Measurements from ENCODE around the gene ARHGEF1. TPM values are rescaled to one million over a fixed set of nuclear protein-coding genes. Genes with fewer than 3 reads are reported as not detected.

The ARHGEF1 gene
- total RNA-seq, 1 donor from 2014 or later, result 10.9 TPM

GRCh38 chr19:41843371-41843770 is 39.6 kb upstream of the ARHGEF1 start:
- no peak overlapping the region for H3K27ac Mint-ChIP-seq
- Histone ChIP-seq H3K4me1 (no peaks in the 10 kb centered on the region), H3K27ac (no peak overlapping the region), H3K79me2 (ENCODE audit: low read depth) (no peaks in the 10 kb centered on the region), H4K20me1 (ENCODE audit: low read depth) (no peaks in the 10 kb centered on the region), H3K36me3 (no peaks in the 10 kb centered on the region), H2AFZ (replicated peaks) (no peak overlapping the region), H3K27me3 (peaks cover 29% of the 10 kb centered on the region), H3F3A (ENCODE audit: low read depth) (no peaks in the 10 kb centered on the region), H3K9ac (no peak overlapping the region), H3K4me2 (no peak overlapping the region), H3K4me3 (no peak overlapping the region), H3K9me3 (ENCODE audit: low read depth) (no peaks in the 10 kb centered on the region)
- TF ChIP-seq EZH2 (IDR thresholded peaks at IDR 0.05) (no peak), CTCF (IDR thresholded peaks at IDR 0.05) (no peak), EZH2phosphoT487 (IDR thresholded peaks at IDR 0.05) (no peak)
- no peaks in the 10 kb centered on the region for H3K36me3 Mint-ChIP-seq
- H3K4me1 Mint-ChIP-seq, result no peaks in the 10 kb centered on the region
- peaks cover 6% of the 10 kb centered on the region for H3K27me3 Mint-ChIP-seq (ENCODE audit: insufficient read depth, low read depth)
- no peak for DNase-seq (ENCODE audit: low spot score)
- H3K9me3 Mint-ChIP-seq, result no peaks in the 10 kb centered on the region
- no peak overlapping the region for H3K4me3 Mint-ChIP-seq

GRCh38 chr19:41844601-41845000 is 38.4 kb upstream of the ARHGEF1 start, which contains the start of gene LYPD4:
Gene LYPD4, minus strand, starts transcription at chr19:41844683. Its CDS starts 5,398 bp downstream, at chr19:41839285.
- Histone ChIP-seq H3K4me1 (no peaks in the 10 kb centered on the region), H2AFZ (replicated peaks) (no peak within 1 kb of the TSS), H3K27me3 (peaks cover 26% of the 10 kb centered on the region), H3K36me3 (no peaks in the 10 kb centered on the region), H4K20me1 (ENCODE audit: low read depth) (no peaks in the 10 kb centered on the region), H3K4me3 (no peak within 1 kb of the TSS), H3K4me2 (no peak within 1 kb of the TSS), H3K9me3 (ENCODE audit: low read depth) (no peaks in the 10 kb centered on the region), H3K27ac (no peak within 1 kb of the TSS), H3K9ac (no peak within 1 kb of the TSS), H3F3A (ENCODE audit: low read depth) (no peaks in the 10 kb centered on the region), H3K79me2 (ENCODE audit: low read depth) (no peaks in the 10 kb centered on the region)
- DNase-seq (ENCODE audit: low spot score), result no peak
- H3K27ac Mint-ChIP-seq, result no peak within 1 kb of the TSS
- no peak within 1 kb of the TSS for H3K4me3 Mint-ChIP-seq
- no peaks in the 10 kb centered on the region for H3K9me3 Mint-ChIP-seq
- no peaks in the 10 kb centered on the region for H3K4me1 Mint-ChIP-seq
- peaks cover 10% of the 10 kb centered on the region for H3K27me3 Mint-ChIP-seq (ENCODE audit: insufficient read depth, low read depth)
- H3K36me3 Mint-ChIP-seq, result no peaks in the 10 kb centered on the region
- TF ChIP-seq CTCF (IDR thresholded peaks at IDR 0.05) (no peak), EZH2 (IDR thresholded peaks at IDR 0.05) (no peak)

GRCh38 chr19:41845001-41845050 is 38.2 kb upstream of the ARHGEF1 start, which contains the start of gene DMRTC2:
Gene DMRTC2, plus strand, starts transcription at chr19:41845042. Its CDS starts 2,387 bp downstream, at chr19:41847429.
- H2AFZ ChIP-seq (replicated peaks), result no peak within 1 kb of the TSS
- H3K36me3 Mint-ChIP-seq, result no peaks in the 10 kb centered on the region

More at GRCh38 chr19:41845001-41845050, 38.2 kb upstream of the ARHGEF1 start, which contains the start of gene DMRTC2:
- Histone ChIP-seq H4K20me1 (ENCODE audit: low read depth) (no peaks in the 10 kb centered on the region), H3K27ac (no peak within 1 kb of the TSS), H3K9ac (no peak within 1 kb of the TSS), H3K27me3 (peaks cover 25% of the 10 kb centered on the region), H3K4me2 (no peak within 1 kb of the TSS), H3F3A (ENCODE audit: low read depth) (no peaks in the 10 kb centered on the region), H3K4me3 (no peak within 1 kb of the TSS), H3K9me3 (ENCODE audit: low read depth) (no peaks in the 10 kb centered on the region), H3K4me1 (no peaks in the 10 kb centered on the region), H3K36me3 (no peaks in the 10 kb centered on the region), H3K79me2 (ENCODE audit: low read depth) (no peaks in the 10 kb centered on the region)
- no peak for DNase-seq (ENCODE audit: low spot score)
- no peak for TF ChIP-seq EZH2 (IDR thresholded peaks at IDR 0.05)
- TF ChIP-seq CTCF (IDR thresholded peaks at IDR 0.05), result no peak
- no peak for TF ChIP-seq EZH2phosphoT487 (IDR thresholded peaks at IDR 0.05)
- H3K27ac Mint-ChIP-seq, result no peak within 1 kb of the TSS
- peaks cover 10% of the 10 kb centered on the region for H3K27me3 Mint-ChIP-seq (ENCODE audit: insufficient read depth, low read depth)
- H3K9me3 Mint-ChIP-seq, result no peaks in the 10 kb centered on the region
- no peak within 1 kb of the TSS for H3K4me3 Mint-ChIP-seq
- H3K4me1 Mint-ChIP-seq, result no peaks in the 10 kb centered on the region

Measured in neural progenitor cell (in vitro differentiated cells).